Loucy (cell line): ENCODE measurements around the gene TMEM181.

Source experiments
- EZH2phosphoT487 ChIP-seq: fragments of 200-600 bp; IDR thresholded peaks from 2 replicates; pipeline ENCODE4 v1.6.1; 2018; ENCODE audit warnings: antibody characterized with exemption, mild to moderate bottlenecking, moderate library complexity, borderline replicate concordance
- TF ChIP-seq, protein P1 (sequence below): fragments of 200-600 bp; sonication (generic); conservative IDR thresholded peaks from 2 replicates; pipeline ENCODE4 v1.5.1; 2014; ENCODE audit warnings: mild to moderate bottlenecking, antibody characterized with exemption, low read length

DNA sequence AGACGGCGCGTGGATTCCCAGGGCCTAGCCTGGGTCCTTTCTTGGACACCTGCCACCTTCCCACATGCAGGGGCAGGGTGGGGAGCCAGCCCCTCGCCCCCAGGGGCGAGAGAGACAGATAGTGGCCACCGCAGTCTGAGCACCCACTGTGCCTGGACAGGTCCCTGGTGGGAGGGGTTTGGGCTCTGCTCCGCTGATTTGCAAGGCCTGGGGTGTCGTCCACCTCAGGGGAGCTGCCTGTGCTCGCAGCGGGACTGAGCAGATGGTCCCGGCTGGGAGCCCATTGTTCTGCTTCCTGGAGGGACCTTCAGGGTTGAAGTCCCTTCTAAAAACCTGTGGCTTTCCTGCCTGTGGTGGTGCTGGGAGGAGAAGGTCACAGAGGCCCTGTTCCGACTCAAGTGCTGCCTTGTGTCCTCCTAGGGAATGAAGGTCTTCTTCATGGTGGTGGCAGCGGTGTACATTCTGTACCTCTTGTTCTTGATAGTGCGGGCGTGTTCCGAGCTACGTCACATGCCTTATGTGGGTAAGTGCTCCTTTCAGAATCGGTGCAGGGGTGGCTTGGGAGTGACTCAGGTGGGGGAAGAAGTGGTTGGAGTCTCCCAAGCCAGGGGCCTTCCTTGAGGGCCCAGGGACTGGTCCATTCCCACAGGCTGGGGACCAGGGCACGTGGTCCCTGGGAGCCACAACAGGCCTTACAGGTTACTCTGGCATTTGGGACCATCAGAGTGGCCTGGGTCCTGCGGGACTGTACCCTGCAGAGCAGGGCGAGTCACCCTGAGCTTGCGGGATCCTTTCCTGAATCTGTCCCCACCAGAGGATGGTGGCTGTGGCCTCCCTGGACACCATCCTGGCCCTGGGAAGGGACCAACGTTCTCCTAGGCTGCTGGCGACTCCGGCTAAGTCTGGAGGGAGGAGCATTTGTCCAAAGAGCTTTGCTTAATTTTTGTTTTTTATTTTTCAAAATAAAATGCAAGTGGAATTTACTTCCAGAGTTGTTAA lies 65.1 kb downstream of the TMEM181 start:
- TF ChIP-seq, protein P1, sequence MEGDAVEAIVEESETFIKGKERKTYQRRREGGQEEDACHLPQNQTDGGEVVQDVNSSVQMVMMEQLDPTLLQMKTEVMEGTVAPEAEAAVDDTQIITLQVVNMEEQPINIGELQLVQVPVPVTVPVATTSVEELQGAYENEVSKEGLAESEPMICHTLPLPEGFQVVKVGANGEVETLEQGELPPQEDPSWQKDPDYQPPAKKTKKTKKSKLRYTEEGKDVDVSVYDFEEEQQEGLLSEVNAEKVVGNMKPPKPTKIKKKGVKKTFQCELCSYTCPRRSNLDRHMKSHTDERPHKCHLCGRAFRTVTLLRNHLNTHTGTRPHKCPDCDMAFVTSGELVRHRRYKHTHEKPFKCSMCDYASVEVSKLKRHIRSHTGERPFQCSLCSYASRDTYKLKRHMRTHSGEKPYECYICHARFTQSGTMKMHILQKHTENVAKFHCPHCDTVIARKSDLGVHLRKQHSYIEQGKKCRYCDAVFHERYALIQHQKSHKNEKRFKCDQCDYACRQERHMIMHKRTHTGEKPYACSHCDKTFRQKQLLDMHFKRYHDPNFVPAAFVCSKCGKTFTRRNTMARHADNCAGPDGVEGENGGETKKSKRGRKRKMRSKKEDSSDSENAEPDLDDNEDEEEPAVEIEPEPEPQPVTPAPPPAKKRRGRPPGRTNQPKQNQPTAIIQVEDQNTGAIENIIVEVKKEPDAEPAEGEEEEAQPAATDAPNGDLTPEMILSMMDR: no peak
- no peak for TF ChIP-seq EZH2phosphoT487
